HG02610 (cell line): ENCODE data around the gene IL37.
"Not testable (repeated sequence)": the region's sequence is repeated elsewhere in the genome, so short reads cannot be mapped to it uniquely, and the experiment has no call there.

Experiments
- ATAC-seq: cut with Tn5 transposase; IDR thresholded peaks from one replicate; pipeline ENCODE4 v1.9.1; 2021; ENCODE audit warnings: mild to moderate bottlenecking, moderate library complexity; ENCODE audit not compliant: unreplicated experiment

The IL37 gene

GRCh38 chr2:112887964-112888749 is 22.8 kb upstream of the IL37 start:
- no peak for ATAC-seq

GRCh38 chr2:112889976-112890375 is 21.0 kb upstream of the IL37 start:
- no peak for ATAC-seq

GRCh38 chr2:112891385-112891831 is 19.6 kb upstream of the IL37 start:
- ATAC-seq: no peak

GRCh38 chr2:112893752-112894151 is 17.2 kb upstream of the IL37 start:
- no peak for ATAC-seq

- no peak for ATAC-seq
Observed at GRCh38 chr2:112896909-112897623, 13.9 kb upstream of the IL37 start.

- no peak for ATAC-seq
Observed at GRCh38 chr2:112897624-112897978, 13.4 kb upstream of the IL37 start.

GRCh38 chr2:112901431-112902065 is 9.4 kb upstream of the IL37 start:
- ATAC-seq: not testable (repeated sequence)

- ATAC-seq: no peak
Observed at GRCh38 chr2:112902816-112903215, 8.1 kb upstream of the IL37 start.

GRCh38 chr2:112904883-112905282 is 6.1 kb upstream of the IL37 start:
- ATAC-seq: no peak

- no peak for ATAC-seq
Observed at GRCh38 chr2:112906276-112906675, 4.7 kb upstream of the IL37 start.

- no peak for ATAC-seq
Observed at GRCh38 chr2:112907001-112907949, 3.7 kb upstream of the IL37 start.

GRCh38 chr2:112908559-112908958 is 2.4 kb upstream of the IL37 start:
- not testable (repeated sequence) for ATAC-seq

GRCh38 chr2:112910219-112910618 is 746 bp upstream of the IL37 start:
- no peak for ATAC-seq

- ATAC-seq: no peak
Observed at GRCh38 chr2:112912403-112912802, 1.4 kb downstream of the IL37 start.

GRCh38 chr2:112915300-112916144 is 4.6 kb downstream of the IL37 start:
- ATAC-seq: no peak

- ATAC-seq: peak; percentile 19
Observed at GRCh38 chr2:112916145-112916571, 5.2 kb downstream of the IL37 start.

GRCh38 chr2:112916625-112917247 is 5.8 kb downstream of the IL37 start:
- peak; percentile 52 for ATAC-seq

GRCh38 chr2:112917856-112918255 is 6.9 kb downstream of the IL37 start:
- ATAC-seq: no peak

- ATAC-seq: no peak
Observed at GRCh38 chr2:112918256-112918655, 7.3 kb downstream of the IL37 start.
